CD8-positive, alpha-beta memory T cell (primary cell): ENCODE measurements around the gene LPP. TPM values are rescaled to one million over a fixed set of nuclear protein-coding genes. Genes with fewer than 3 reads are reported as not detected.

Source experiments
- CTCF ChIA-PET: fragments of 350-600 bp; sonication (Branson Sonifier 250); formaldehyde crosslinking; loops from one replicate; lab custom pipeline; 2021; ENCODE audit warnings: antibody characterized with exemption; lab: Charles Lee
- POLR2A ChIA-PET: fragments of 350-600 bp; sonication (Branson Sonifier 250); formaldehyde crosslinking; loops from one replicate; lab custom pipeline; 2021; ENCODE audit warnings: antibody characterized with exemption; lab: Charles Lee
- DNase-seq, 5 donors: peaks; one replicate each; pipeline versions ENCODE4 v3.0.0 to v3.0.0-alpha.2; 2020 to 2022; ENCODE audit warnings: mixed read lengths in 1 of 5
- H3K27ac ChIP-seq: one replicate; pipeline ENCODE4 v1.7.0; 2013; ENCODE audit warnings: low read depth, mild to moderate bottlenecking, low read length, moderate library complexity
- H3K27me3 ChIP-seq: 2 replicates; pipeline ENCODE4 v1.7.0; 2013; ENCODE audit warnings: low read length, mild to moderate bottlenecking; ENCODE audit not compliant: insufficient read depth, poor library complexity, severe bottlenecking
- H3K36me3 ChIP-seq: 2 replicates; pipeline ENCODE4 v1.7.0; 2013; ENCODE audit warnings: mild to moderate bottlenecking, low read length, moderate library complexity; ENCODE audit not compliant: insufficient read depth
- H3K4me1 ChIP-seq: 2 replicates; pipeline ENCODE4 v1.7.0; 2013; ENCODE audit warnings: mild to moderate bottlenecking, low read length, moderate library complexity; ENCODE audit not compliant: insufficient read depth
- H3K4me3 ChIP-seq: 2 replicates; pipeline ENCODE4 v1.7.0; 2013; ENCODE audit warnings: mild to moderate bottlenecking, low read length
- H3K9me3 ChIP-seq: 2 replicates; pipeline ENCODE4 v1.7.0; 2013; ENCODE audit warnings: mild to moderate bottlenecking, low read length
- H3K27ac Mint-ChIP-seq, 8 donors: one replicate each; pipeline ENCODE4 v1.8.0; 2020 to 2021; ENCODE audit warnings: mixed read lengths in 8 of 8, mild to moderate bottlenecking in 6 of 8, inconsistent platforms in 3 of 8, moderate library complexity in 3 of 8
- H3K27me3 Mint-ChIP-seq, 2 donors: one replicate each; pipeline ENCODE4 v1.8.0; 2020 to 2021; ENCODE audit warnings: mixed read lengths in 2 of 2, mild to moderate bottlenecking in 1 of 2, moderate library complexity in 1 of 2
- H3K36me3 Mint-ChIP-seq, 3 donors: one replicate each; pipeline ENCODE4 v1.8.0; 2020 to 2021; ENCODE audit warnings: mixed read lengths in 3 of 3, inconsistent platforms in 1 of 3, mild to moderate bottlenecking in 1 of 3
- H3K4me1 Mint-ChIP-seq, 3 donors: one replicate each; pipeline ENCODE4 v1.8.0; 2020 to 2021; ENCODE audit warnings: mixed read lengths in 3 of 3, inconsistent platforms in 1 of 3, mild to moderate bottlenecking in 1 of 3
- H3K4me3 Mint-ChIP-seq, 7 donors: one replicate each; pipeline ENCODE4 v1.8.0; 2020 to 2021; ENCODE audit warnings: mixed read lengths in 7 of 7, mild to moderate bottlenecking in 6 of 7, moderate library complexity in 4 of 7, inconsistent platforms in 2 of 7
- H3K9me3 Mint-ChIP-seq, 5 donors: one replicate each; pipeline ENCODE4 v1.8.0; 2020 to 2022; ENCODE audit warnings: mixed read lengths in 5 of 5, mild to moderate bottlenecking in 3 of 5, moderate library complexity in 2 of 5, inconsistent platforms in 1 of 5
- polyA plus RNA-seq: library from polyadenylated mRNA; unstranded; fragments of 300-500 nt; fragmentation: Illumina TruSeq; gene quantifications from one replicate; pipeline ENCODE4 v1.2.3, GENCODE V29; 2021
- total RNA-seq, 2 experiments: library from RNA; stranded (reverse); gene quantifications; one replicate each; pipeline ENCODE4 v1.2.3, GENCODE V29; 2021

LPP gene
- total and polyA plus RNA-seq, 3 experiments from 2014 or later: 13.4 to 23.5 (median 18.0) TPM

DNA sequence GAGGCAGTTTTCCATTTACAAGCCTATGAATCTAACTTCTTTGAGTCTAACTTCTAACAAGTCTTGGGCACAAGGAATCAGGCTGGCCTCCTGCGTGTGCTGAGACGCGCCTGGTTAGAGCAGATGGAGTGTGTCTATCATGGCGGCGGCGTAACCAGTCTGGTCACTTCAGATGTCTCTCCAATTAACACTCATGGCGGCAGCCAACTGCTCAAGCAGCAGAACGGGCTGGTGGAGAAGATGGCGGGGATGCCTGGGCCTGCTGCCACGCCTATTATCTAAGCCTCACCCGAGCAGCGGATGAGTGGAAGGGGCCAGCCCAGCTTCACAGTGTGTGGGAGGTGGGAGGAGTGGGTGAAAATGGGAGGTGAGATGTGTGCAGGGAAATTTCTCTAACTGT is 771.4 kb downstream of the LPP start:
- no peak overlapping the region for H3K4me3 Mint-ChIP-seq
- no peaks in the 10 kb centered on the region for H3K27me3 ChIP-seq
- POLR2A ChIA-PET: interaction anchor here (0.7 kb wide), 1 partner anchor 569 kb away, joined by 3 read pairs; no protein-coding TSS in a partner anchor
- H3K4me3 ChIP-seq: no peak overlapping the region
- H3K4me1 Mint-ChIP-seq: no peaks in the 10 kb centered on the region
- peak overlapping the region in 1 of 8 donors; percentile 26 for H3K27ac Mint-ChIP-seq
- H3K36me3 Mint-ChIP-seq: no peaks in the 10 kb centered on the region
- DNase-seq: no peak
- H3K9me3 Mint-ChIP-seq: no peaks in the 10 kb centered on the region
- H3K27me3 Mint-ChIP-seq: peaks cover 0 to 2% of the 10 kb centered on the region in 2 donors
- H3K27ac ChIP-seq: no peak overlapping the region
- CTCF ChIA-PET: interaction anchor here (1.4 kb wide), 1 partner anchor 10 kb away, joined by 5 read pairs; no protein-coding TSS in a partner anchor
- no peaks in the 10 kb centered on the region for H3K36me3 ChIP-seq
- no peaks in the 10 kb centered on the region for H3K4me1 ChIP-seq
- no peaks in the 10 kb centered on the region for H3K9me3 ChIP-seq

DNA sequence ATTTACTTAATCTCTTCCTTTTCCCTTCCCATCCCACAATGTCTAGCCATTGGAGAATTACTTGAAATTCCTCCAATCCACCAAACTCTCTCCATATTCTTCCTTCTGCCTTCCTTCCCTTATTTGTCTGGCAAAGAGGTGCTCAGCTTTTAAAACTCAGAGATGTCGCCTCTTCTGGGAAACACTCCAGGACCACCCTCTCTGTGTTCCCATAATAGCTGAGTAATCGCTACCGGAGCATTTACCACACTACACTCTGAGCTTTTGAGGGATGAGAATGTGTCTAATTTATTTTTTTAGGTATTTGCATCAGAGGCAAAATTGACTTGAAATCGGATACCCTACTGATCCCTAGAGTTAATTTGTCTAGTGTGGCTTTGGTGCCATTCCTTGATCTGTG is 772.2 kb downstream of the LPP start:
- POLR2A ChIA-PET: no interaction called here
- no peak overlapping the region for H3K4me3 ChIP-seq
- Mint-ChIP-seq H3K4me1 (no peaks in the 10 kb centered on the region), H3K27ac (no peak overlapping the region), H3K9me3 (no peaks in the 10 kb centered on the region), H3K27me3 (peaks cover 0 to 2% of the 10 kb centered on the region in 2 donors), H3K36me3 (no peaks in the 10 kb centered on the region), H3K4me3 (no peak overlapping the region)
- H3K27ac ChIP-seq: no peak overlapping the region
- H3K27me3 ChIP-seq: no peaks in the 10 kb centered on the region
- no peaks in the 10 kb centered on the region for H3K9me3 ChIP-seq
- CTCF ChIA-PET: no interaction called here
- no peaks in the 10 kb centered on the region for H3K36me3 ChIP-seq
- no peak for DNase-seq
- H3K4me1 ChIP-seq: no peaks in the 10 kb centered on the region

DNA sequence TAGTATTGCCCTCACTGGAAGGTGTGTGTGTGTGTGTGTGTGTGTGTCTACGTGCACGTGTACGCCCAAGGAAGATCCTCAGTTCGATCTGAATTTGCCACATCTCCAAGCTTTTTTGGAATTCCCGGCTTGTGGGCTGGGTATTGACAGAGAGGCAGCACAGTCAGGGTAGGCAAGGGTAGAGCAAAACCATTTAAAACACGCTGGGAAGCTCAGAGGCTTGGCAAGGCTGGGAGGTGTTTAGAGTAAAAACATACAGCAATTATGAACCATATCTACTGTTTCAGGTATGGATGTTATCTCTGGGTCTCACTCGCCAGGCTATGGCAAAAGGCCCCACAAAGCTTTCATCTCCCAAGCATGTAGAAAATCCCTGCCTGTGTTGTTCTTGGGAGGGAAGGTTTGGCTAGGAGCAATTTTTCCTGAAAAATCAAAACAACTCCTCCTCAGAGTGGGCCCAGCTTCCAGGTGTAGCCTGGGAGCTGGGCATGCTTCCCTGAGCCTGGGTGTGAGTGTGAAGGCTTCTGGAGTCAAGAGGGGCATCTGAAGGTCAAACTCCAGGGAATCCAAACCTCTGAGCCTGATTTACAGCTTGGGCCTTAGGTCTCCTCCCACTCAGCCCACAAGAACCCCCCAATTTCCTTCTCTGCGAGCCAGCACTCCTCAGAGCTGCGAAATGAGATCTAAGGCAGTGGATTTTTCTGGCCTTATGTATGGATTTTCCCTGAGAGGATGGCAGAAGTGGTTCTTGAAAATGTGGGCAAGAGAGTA is 773.0 kb downstream of the LPP start:
- no peaks in the 10 kb centered on the region for H3K9me3 ChIP-seq
- ChIA-PET POLR2A (no interaction called here), CTCF (no interaction called here)
- Mint-ChIP-seq H3K4me1 (no peaks in the 10 kb centered on the region), H3K9me3 (no peaks in the 10 kb centered on the region), H3K4me3 (no peak overlapping the region), H3K36me3 (no peaks in the 10 kb centered on the region), H3K27ac (peak overlapping the region in 1 of 8 donors; percentile 14), H3K27me3 (peaks cover 0 to 2% of the 10 kb centered on the region in 2 donors)
- no peaks in the 10 kb centered on the region for H3K4me1 ChIP-seq
- no peaks in the 10 kb centered on the region for H3K27me3 ChIP-seq
- DNase-seq: no peak
- no peaks in the 10 kb centered on the region for H3K36me3 ChIP-seq
- H3K4me3 ChIP-seq: no peak overlapping the region
- H3K27ac ChIP-seq: no peak overlapping the region

DNA sequence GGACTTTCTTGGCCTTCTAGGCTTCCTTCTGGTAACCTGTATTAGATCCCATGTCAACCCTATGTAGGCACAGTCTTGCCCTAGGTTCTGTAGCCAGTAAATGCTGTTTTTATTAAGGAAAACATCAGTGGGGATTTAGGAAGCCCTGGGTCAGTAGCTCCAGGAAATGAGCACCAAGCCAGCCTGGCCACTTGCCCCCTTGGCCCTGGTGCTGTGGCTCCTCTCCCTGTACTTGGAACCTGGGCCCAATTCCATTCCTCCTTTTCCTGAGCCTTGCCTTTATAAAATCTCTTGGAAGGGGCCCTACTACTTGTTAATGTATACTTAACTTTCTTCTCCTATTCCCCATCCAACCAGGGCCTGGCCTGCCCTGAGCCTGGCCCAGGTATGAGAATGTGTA is 774.0 kb downstream of the LPP start:
- Mint-ChIP-seq H3K36me3 (no peaks in the 10 kb centered on the region), H3K9me3 (no peaks in the 10 kb centered on the region), H3K27ac (peak overlapping the region in 2 of 8 donors; percentile 63 to 80), H3K27me3 (peaks cover 0 to 2% of the 10 kb centered on the region in 2 donors), H3K4me3 (no peak overlapping the region), H3K4me1 (no peaks in the 10 kb centered on the region)
- no peaks in the 10 kb centered on the region for H3K4me1 ChIP-seq
- POLR2A ChIA-PET: no interaction called here
- H3K27ac ChIP-seq: no peak overlapping the region
- no peaks in the 10 kb centered on the region for H3K27me3 ChIP-seq
- no peaks in the 10 kb centered on the region for H3K36me3 ChIP-seq
- CTCF ChIA-PET: no interaction called here
- no peak overlapping the region for H3K4me3 ChIP-seq
- no peaks in the 10 kb centered on the region for H3K9me3 ChIP-seq
- DNase-seq: no peak

DNA sequence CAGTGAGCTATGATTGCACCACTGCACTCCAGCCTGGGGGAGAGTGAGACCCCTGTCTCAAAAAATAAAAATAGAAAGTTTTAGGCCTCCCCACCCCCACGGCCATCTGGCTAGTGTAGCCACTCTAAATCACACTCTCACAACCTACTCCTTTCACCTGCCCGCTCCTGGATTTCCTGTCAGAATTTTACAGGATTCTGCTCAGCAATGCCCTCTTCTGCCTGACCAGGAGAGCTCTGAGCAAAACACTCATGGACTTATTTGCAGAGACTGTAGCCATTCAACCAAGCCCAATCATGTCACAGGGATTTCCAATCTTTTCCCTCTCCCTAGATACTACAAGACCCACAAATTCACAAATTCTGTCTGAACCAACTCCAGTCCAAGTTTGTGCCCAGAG is 775.2 kb downstream of the LPP start:
- CTCF ChIA-PET: interaction anchor here (0.9 kb wide), 2 partner anchors 9 to 26 kb away, joined by 3 read pairs; no protein-coding TSS in a partner anchor
- H3K36me3 Mint-ChIP-seq: no peaks in the 10 kb centered on the region
- Histone ChIP-seq H3K9me3 (no peaks in the 10 kb centered on the region), H3K4me3 (no peak overlapping the region), H3K27ac (no peak overlapping the region), H3K27me3 (no peaks in the 10 kb centered on the region), H3K36me3 (no peaks in the 10 kb centered on the region), H3K4me1 (no peaks in the 10 kb centered on the region)
- no peak overlapping the region for H3K27ac Mint-ChIP-seq
- H3K4me3 Mint-ChIP-seq: no peak overlapping the region
- no peak for DNase-seq
- H3K27me3 Mint-ChIP-seq: no peaks in the 10 kb centered on the region
- H3K9me3 Mint-ChIP-seq: no peaks in the 10 kb centered on the region
- H3K4me1 Mint-ChIP-seq: no peaks in the 10 kb centered on the region
- POLR2A ChIA-PET: no interaction called here

DNA sequence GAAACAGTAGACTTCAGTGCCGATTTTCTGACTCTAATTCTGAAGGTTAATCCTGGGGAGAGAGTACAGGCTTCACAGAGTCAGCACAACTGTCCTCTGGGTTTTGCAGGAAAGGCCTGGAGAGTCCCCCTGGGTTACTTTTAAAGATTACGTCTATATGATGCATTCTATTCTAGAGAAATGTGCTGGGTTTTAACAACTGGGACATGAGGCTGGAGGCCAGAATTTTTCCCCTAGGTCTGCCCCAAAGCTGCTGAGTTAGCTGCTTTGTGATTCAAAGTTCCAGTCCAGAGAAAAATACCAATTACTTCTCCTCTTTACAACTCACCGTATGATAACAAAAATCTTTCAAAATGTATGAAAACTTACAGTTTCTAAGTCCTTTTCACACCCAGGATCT is 777.1 kb downstream of the LPP start:
- POLR2A ChIA-PET: no interaction called here
- H3K4me3 ChIP-seq: no peak overlapping the region
- no peaks in the 10 kb centered on the region for H3K36me3 ChIP-seq
- no peak overlapping the region for H3K4me3 Mint-ChIP-seq
- H3K4me1 Mint-ChIP-seq: no peaks in the 10 kb centered on the region
- H3K27ac ChIP-seq: no peak overlapping the region
- H3K9me3 ChIP-seq: no peaks in the 10 kb centered on the region
- no peaks in the 10 kb centered on the region for H3K27me3 Mint-ChIP-seq
- no peaks in the 10 kb centered on the region for H3K36me3 Mint-ChIP-seq
- H3K27me3 ChIP-seq: no peaks in the 10 kb centered on the region
- peak overlapping the region in 2 of 8 donors; percentile 44 to 53 for H3K27ac Mint-ChIP-seq
- no peaks in the 10 kb centered on the region for H3K4me1 ChIP-seq
- H3K9me3 Mint-ChIP-seq: no peaks in the 10 kb centered on the region
- no peak for DNase-seq
- CTCF ChIA-PET: no interaction called here

DNA sequence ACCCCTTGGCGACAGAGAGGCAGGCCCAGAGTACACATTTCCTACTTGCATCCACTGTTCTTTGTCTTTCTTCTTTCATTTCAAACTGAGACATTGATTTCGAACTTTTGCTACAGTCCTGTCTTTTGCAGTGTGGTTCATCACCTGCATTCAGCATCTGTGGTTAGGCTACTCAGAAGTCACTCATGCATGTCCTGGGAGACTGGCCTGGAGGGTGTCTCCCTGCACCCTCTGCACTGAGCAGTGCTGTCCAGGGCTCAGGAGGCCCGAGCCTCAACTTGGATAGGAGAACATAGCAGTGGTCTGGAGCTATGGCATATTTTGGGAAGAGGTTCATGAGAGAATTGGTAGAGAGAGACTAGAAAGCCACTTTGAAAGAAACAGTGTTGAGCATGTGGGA is 777.6 kb downstream of the LPP start:
- no peaks in the 10 kb centered on the region for H3K36me3 ChIP-seq
- H3K4me1 Mint-ChIP-seq: no peaks in the 10 kb centered on the region
- H3K27ac ChIP-seq: no peak overlapping the region
- H3K27me3 ChIP-seq: no peaks in the 10 kb centered on the region
- no peaks in the 10 kb centered on the region for H3K36me3 Mint-ChIP-seq
- no peak overlapping the region for H3K4me3 ChIP-seq
- H3K9me3 Mint-ChIP-seq: no peaks in the 10 kb centered on the region
- CTCF ChIA-PET: no interaction called here
- no peak for DNase-seq
- no peaks in the 10 kb centered on the region for H3K4me1 ChIP-seq
- no peaks in the 10 kb centered on the region for H3K27me3 Mint-ChIP-seq
- POLR2A ChIA-PET: no interaction called here
- H3K4me3 Mint-ChIP-seq: no peak overlapping the region
- peak overlapping the region in 2 of 8 donors; percentile 29 to 44 for H3K27ac Mint-ChIP-seq
- H3K9me3 ChIP-seq: no peaks in the 10 kb centered on the region

DNA sequence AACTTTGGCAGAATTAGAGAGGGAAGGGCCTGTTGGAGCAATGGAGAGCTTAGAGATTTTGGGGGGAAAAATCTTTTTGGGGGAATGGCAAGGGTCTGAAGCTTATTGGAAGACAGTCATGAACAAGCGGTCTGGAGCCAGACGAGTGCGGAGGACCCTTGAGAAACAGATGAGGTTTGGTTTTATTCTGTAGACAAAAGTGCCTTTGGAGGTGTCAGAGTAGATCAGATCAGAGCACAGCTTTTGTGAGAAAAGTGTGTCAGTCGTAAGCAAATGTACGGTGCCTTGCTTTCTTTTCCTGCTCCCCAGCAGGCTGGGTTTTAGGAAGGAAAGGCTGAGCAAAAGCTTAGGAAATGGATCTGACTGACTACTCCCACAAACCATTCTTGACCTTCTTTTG is 781.0 kb downstream of the LPP start:
- CTCF ChIA-PET: interaction anchor here (0.6 to 1.9 kb wide), 6 partner anchors 9 to 1196 kb away, joined by 3 to 6 read pairs (median 4); no protein-coding TSS in a partner anchor
- H3K36me3 Mint-ChIP-seq: peaks cover 0 to 9% (median 0%) of the 10 kb centered on the region in 3 donors
- H3K36me3 ChIP-seq: no peaks in the 10 kb centered on the region

More for the DNA sequence above, 781.0 kb downstream of the LPP start:
- Histone ChIP-seq H3K27me3 (no peaks in the 10 kb centered on the region), H3K27ac (no peak overlapping the region), H3K4me3 (no peak overlapping the region), H3K4me1 (no peaks in the 10 kb centered on the region), H3K9me3 (no peaks in the 10 kb centered on the region)
- no peaks in the 10 kb centered on the region for H3K9me3 Mint-ChIP-seq
- no peaks in the 10 kb centered on the region for H3K4me1 Mint-ChIP-seq
- H3K27ac Mint-ChIP-seq: no peak overlapping the region
- no peak for DNase-seq
- POLR2A ChIA-PET: no interaction called here
- no peaks in the 10 kb centered on the region for H3K27me3 Mint-ChIP-seq
- H3K4me3 Mint-ChIP-seq: no peak overlapping the region
